HL-60 (cell line): Measurements from ENCODE around the gene PIAS2.

Experiments
- GABPA ChIP-seq: IDR thresholded peaks from 2 replicates; pipeline ENCODE4 v1.6.1; 2012; ENCODE audit warnings: low read depth
- POLR2AphosphoS5 ChIP-seq: IDR thresholded peaks from 2 replicates; pipeline ENCODE4 v1.6.1; 2012; ENCODE audit warnings: low read depth
- SPI1 ChIP-seq: IDR thresholded peaks from 2 replicates; pipeline ENCODE4 v1.6.1; 2012; ENCODE audit warnings: low read depth, mild to moderate bottlenecking, borderline replicate concordance
- TF ChIP-seq, protein P1 (sequence below): IDR thresholded peaks from one replicate; pipeline ENCODE4 v1.5.1; 2011; ENCODE audit warnings: low read length, control low read depth, inconsistent platforms; ENCODE audit not compliant: insufficient read depth

DNA sequence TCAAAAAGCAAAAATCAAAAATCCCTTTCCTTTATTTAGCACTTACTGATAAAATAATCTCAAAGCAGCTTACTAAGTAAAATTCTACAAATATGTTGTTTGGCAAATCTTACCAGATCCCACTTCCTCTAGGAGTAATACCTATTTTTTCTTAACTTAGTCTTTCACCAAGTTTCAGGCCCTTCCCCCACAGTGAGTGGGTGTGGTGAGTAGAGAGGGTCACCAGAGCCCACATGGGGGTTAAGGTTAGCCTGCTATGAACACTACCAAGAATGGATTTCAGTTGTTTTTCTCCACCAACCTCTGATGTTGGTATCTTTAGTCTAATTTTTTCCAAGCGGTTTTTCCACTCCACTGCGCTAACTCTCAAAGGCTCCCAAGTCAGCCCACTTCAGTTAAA lies 23.2 kb downstream of the PIAS2 start:
- TF ChIP-seq, protein P1, sequence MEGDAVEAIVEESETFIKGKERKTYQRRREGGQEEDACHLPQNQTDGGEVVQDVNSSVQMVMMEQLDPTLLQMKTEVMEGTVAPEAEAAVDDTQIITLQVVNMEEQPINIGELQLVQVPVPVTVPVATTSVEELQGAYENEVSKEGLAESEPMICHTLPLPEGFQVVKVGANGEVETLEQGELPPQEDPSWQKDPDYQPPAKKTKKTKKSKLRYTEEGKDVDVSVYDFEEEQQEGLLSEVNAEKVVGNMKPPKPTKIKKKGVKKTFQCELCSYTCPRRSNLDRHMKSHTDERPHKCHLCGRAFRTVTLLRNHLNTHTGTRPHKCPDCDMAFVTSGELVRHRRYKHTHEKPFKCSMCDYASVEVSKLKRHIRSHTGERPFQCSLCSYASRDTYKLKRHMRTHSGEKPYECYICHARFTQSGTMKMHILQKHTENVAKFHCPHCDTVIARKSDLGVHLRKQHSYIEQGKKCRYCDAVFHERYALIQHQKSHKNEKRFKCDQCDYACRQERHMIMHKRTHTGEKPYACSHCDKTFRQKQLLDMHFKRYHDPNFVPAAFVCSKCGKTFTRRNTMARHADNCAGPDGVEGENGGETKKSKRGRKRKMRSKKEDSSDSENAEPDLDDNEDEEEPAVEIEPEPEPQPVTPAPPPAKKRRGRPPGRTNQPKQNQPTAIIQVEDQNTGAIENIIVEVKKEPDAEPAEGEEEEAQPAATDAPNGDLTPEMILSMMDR, result no peak
- TF ChIP-seq POLR2AphosphoS5 (no peak), GABPA (no peak), SPI1 (no peak)
